RCC 7860 (cell line): ENCODE measurements around the gene SDK2.

ENCODE experiments used
- DNase-seq: peaks from one replicate; pipeline ENCODE4 v3.0.0-alpha.2; 2015; ENCODE audit warnings: low spot score
- FAIRE-seq: peaks from 2 replicates; lab custom pipeline; 2012; peaks lifted over from hg19 to GRCh38; lab: Jason Lieb, UNC

Gene SDK2

GRCh38 chr17:73613271-73614233 lies 30.7 kb downstream of the SDK2 start:
- DNase-seq (no peak), FAIRE-seq (no peak)

GRCh38 chr17:73612031-73612472 lies 32.2 kb downstream of the SDK2 start:
- FAIRE-seq (no peak), DNase-seq (no peak)

- DNase-seq (no peak), FAIRE-seq (no peak)
Measured at GRCh38 chr17:73611630-73612029, 32.6 kb downstream of the SDK2 start.

DNA sequence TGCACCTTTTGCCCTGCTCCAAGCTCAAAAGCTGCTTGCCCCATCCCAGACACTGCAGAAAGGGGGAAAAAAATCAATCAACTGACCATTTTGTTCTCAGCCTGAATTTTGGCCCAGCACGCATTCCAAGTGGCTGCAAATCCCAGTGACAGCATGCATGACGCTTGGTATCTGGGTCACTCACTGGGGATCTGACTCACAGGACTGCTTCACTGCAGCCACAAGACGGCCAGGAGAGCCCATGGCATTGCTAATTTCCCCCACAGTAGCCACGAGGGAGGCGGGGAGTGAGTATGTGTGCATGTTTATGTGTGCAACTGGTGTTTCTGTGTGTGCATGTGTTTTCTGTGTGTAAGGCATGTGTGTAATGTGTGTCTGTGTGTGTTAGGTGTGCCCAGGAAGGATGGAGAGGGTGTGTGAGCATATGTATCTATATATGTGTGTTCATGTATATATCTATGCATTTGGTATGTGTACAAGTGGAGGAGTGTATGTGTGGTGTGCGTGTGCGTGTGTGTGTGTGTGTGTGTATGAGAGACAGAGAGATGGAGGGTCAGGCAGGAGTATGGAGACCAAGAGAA lies 33.8 kb downstream of the SDK2 start:
- FAIRE-seq = no peak

DNA sequence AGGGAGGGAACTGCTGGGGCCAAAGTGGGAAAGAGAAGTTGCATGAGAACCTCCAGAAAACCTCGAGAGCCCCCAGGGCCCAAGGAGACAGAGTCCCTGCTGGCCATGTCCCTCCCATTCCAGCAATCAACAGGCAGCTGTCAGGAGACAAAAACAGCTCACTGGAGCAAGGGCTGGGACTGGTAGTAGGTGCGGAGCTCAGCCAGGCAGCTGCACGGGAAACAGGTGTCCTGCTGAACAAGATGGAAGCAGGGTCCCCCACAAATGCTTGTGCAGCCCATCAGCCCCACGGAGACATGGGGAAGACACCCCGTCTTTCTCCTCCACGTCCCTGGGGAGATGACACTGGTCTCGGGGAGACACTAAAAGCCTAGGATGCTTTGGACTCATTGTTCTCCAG lies 34.5 kb downstream of the SDK2 start:
- DNase-seq (no peak), FAIRE-seq (no peak)

More for the DNA sequence above, 33.8 kb downstream of the SDK2 start:
- DNase-seq = no peak

DNA sequence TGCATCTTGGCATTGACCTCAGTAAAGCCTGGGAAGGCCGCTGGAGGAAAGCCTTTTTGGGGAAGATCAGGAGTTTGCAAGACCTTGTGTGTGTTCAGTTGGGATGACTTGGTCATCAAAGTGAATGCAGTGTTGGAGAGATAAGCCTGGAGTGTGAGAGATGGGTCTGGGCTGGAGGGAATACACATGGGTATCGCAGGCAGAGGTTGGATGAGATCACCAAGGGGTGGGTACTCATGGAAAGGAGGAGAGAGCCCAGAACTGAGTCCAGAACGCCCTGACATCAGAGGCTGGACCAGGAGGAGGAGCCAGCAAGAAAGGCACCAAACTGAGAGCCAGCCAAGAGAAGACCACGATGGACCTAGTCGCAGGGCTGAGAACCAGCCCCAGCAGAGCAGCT lies 35.2 kb downstream of the SDK2 start:
- no peak for DNase-seq
- no peak for FAIRE-seq

GRCh38 chr17:73605444-73605843 lies 38.8 kb downstream of the SDK2 start:
- DNase-seq (no peak), FAIRE-seq (no peak)

DNA sequence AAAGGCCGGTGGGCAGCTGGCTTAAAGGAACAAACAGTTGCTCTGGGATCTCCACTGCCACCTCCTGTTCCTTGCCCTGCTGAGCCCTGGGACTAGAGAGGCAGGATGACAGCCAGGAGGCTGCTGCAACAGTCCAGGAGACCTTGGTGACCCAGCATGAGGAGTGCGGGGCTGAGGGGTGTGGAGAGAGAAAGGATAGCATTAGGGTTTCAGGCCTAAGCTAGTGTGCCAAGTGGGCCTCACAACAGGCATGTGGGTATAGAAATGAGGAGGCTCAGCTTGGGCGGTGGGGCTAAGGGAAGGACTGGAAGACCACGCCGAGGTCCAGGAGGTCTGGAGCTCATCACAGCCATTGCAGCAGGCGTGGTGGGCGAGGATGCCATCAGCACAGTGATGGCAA lies 39.8 kb downstream of the SDK2 start:
- FAIRE-seq (no peak), DNase-seq (no peak)

GRCh38 chr17:73603971-73604370 lies 40.3 kb downstream of the SDK2 start:
- DNase-seq = no peak
- FAIRE-seq = no peak

DNA sequence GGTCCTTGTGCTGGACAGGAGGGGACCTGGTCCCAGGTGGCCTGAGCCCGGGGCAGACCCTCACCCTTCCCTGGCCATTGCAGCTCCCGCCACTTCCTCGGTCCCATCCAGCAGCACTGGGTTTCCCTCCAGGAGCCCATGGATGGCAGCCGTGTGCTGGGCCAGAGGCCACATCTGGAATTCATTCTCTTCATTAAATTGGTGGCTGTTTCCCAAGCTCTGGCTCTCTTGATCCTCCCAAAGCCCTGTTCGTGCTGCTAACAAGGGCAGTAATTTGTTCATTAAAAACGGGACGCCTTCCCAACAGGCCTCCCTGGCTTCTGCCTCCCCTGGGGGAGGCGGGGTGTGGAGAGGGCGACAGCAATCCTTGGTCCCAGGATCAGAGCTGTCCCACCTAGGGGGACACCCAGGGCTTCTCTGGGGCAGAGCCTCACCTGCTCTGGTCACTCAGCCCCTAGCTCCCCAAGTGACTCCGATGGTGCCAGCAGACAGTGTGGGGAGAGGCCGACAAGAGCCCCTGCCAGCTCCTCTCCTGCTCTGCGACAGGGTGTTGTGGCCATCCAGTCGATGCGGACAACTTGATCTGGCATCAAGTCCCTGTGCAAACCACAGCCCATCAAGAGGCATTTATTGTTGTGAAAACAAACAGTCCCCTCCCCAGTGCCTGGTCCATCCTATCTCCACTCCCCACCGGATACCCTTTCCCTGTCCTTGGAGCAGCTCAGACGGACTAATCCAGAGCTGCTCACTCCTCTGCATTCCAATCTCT lies 44.0 kb downstream of the SDK2 start:
- no peak for DNase-seq

GRCh38 chr17:73599599-73599998 lies 44.6 kb downstream of the SDK2 start:
- FAIRE-seq = no peak
- no peak for DNase-seq

More for the DNA sequence above, 44.0 kb downstream of the SDK2 start:
- no peak for FAIRE-seq

DNA sequence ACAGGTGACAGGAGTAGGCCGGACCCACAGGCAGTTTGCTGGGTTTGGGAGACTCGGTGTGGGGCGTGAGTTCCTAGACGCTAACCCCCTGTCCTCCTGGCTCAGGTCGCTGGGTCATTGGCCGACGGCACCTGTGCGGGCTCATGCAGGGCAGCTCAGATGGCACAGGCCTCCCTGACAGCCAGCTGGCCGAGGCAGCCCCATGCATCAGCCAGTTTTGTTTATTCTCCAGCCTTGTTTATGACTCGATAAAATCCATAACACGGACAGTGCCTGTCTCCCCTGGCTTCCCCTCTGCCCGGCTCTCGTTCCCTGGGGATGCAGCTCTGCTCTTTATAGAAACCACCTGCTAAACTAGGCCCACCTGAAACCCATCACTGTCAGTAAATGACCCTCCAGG lies 46.0 kb downstream of the SDK2 start:
- FAIRE-seq = no peak
- DNase-seq = no peak

- DNase-seq (no peak), FAIRE-seq (no peak)
Measured at GRCh38 chr17:73595931-73596330, 48.3 kb downstream of the SDK2 start.

DNA sequence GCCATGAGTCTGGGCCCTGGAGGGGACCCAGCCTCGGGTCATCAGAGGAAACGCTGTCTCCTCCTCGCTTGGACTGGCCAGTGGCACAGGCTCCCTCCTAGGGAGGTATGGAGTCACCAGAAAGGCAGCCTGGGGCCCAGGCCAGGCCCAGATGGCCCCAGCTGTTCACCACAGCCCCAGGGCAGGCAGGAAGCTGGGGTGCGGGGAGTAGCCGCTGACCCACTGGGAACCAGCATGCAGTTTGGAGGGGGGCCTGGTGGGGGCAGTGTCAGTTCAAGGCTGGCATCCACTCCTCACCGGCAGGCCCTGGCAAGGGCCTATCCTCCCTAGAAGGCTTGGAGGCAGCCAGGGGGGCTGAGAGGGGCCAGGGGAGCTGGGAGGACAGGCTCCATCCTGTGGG lies 48.8 kb downstream of the SDK2 start:
- no peak for DNase-seq
- no peak for FAIRE-seq

DNA sequence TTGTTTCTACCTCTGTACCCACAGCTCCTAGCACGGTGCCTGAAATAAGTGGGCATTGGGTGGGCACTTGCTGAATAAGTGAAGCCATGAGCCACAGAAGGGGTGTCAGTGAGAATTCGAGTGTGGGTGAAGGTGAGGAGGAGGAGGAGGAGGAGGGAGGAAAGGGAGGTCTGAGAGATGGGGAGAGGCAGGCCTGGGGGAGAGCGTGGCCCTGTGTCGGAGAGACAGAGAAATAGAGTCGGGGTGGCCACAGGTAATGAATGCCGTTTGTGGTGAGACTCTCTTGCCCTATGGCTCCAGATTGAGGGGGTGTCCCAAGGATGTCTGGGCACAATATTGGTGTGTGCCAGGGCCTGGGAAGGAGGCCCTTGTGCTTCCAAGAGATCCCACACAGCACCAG lies 49.2 kb downstream of the SDK2 start:
- DNase-seq (no peak), FAIRE-seq (no peak)

- DNase-seq (no peak), FAIRE-seq (no peak)
Measured at GRCh38 chr17:73594598-73594997, 49.6 kb downstream of the SDK2 start.

GRCh38 chr17:73594025-73594424 lies 50.2 kb downstream of the SDK2 start:
- FAIRE-seq (no peak), DNase-seq (no peak)

GRCh38 chr17:73593249-73593965 lies 50.8 kb downstream of the SDK2 start:
- no peak for FAIRE-seq
- DNase-seq = no peak

DNA sequence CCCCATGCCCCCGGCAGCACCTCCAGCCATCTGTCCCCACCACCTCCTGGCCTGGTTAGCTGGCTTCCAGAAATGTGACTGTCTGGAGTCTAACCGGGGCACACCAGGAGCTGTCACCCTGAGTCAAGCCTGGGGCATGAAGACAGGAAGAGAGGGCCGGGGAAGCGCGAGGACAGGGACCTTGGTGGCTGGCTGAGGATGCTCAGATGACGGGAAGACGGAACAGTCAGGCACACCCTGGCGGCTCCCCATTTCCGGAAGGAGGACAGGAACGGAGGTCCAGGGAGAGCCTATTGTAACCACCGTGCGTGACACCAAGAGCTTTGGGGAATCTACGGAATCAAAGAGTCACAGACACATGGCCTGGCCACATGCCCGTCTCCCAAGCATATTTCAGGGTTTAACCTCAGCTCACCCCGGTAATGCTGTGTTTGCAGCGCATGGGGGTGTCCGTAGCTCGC lies 51.7 kb downstream of the SDK2 start:
- no peak for FAIRE-seq

GRCh38 chr17:73592079-73592415 lies 52.2 kb downstream of the SDK2 start:
- DNase-seq (no peak), FAIRE-seq (no peak)

More for the DNA sequence above, 51.7 kb downstream of the SDK2 start:
- DNase-seq = no peak
